ENCODE data around the gene CAMK1D.
"Not testable (repeated sequence)": the region's sequence is repeated elsewhere in the genome, so short reads cannot be mapped to it uniquely, and the experiment has no call there.

Gene CAMK1D

GRCh38 chr10:12806228-12807095 is 457.1 kb downstream of the CAMK1D start:
- DNase-seq, result no peak

- no peak for DNase-seq
Measured at GRCh38 chr10:12807096-12807755, 457.9 kb downstream of the CAMK1D start.

- DNase-seq, result no peak
Measured at GRCh38 chr10:12808014-12808613, 458.8 kb downstream of the CAMK1D start.

- DNase-seq, result not testable (repeated sequence)
Measured at GRCh38 chr10:12810046-12810445, 460.7 kb downstream of the CAMK1D start.

GRCh38 chr10:12811826-12812225 is 462.5 kb downstream of the CAMK1D start:
- no peak for DNase-seq

GRCh38 chr10:12812571-12812970 is 463.2 kb downstream of the CAMK1D start:
- no peak for DNase-seq

- no peak for DNase-seq
Measured at GRCh38 chr10:12814166-12814565, 464.8 kb downstream of the CAMK1D start.

GRCh38 chr10:12819071-12819470 is 469.7 kb downstream of the CAMK1D start:
- no peak for DNase-seq

GRCh38 chr10:12819656-12820055 is 470.3 kb downstream of the CAMK1D start:
- DNase-seq, result no peak

- DNase-seq, result no peak
Measured at GRCh38 chr10:12822126-12822892, 473.0 kb downstream of the CAMK1D start.

GRCh38 chr10:12822893-12823170 is 473.5 kb downstream of the CAMK1D start:
- no peak for DNase-seq

GRCh38 chr10:12823328-12823727 is 474.0 kb downstream of the CAMK1D start:
- no peak for DNase-seq

- no peak for DNase-seq
Measured at GRCh38 chr10:12825260-12825849, 476.0 kb downstream of the CAMK1D start.

- DNase-seq, result no peak
Measured at GRCh38 chr10:12826800-12827372, 477.5 kb downstream of the CAMK1D start.

- no peak for DNase-seq
Measured at GRCh38 chr10:12828736-12829135, 479.4 kb downstream of the CAMK1D start.

- no peak for DNase-seq
Measured at GRCh38 chr10:12829831-12830390, 480.6 kb downstream of the CAMK1D start.

- no peak for DNase-seq
Measured at GRCh38 chr10:12832096-12832495, 482.7 kb downstream of the CAMK1D start.

GRCh38 chr10:12833451-12833850 is 484.1 kb downstream of the CAMK1D start:
- DNase-seq, result no peak

- no peak for DNase-seq
Measured at GRCh38 chr10:12834116-12834665, 484.8 kb downstream of the CAMK1D start.

GRCh38 chr10:12834721-12835120 is 485.4 kb downstream of the CAMK1D start:
- no peak for DNase-seq

- DNase-seq, result no peak
Measured at GRCh38 chr10:12835709-12836108, 486.4 kb downstream of the CAMK1D start.

- no peak for DNase-seq
Measured at GRCh38 chr10:12838366-12838765, 489.0 kb downstream of the CAMK1D start.
